ENCODE data around the gene PELO.
"Not testable (repeated sequence)": the region's sequence is repeated elsewhere in the genome, so short reads cannot be mapped to it uniquely, and the experiment has no call there.

Gene PELO

DNA sequence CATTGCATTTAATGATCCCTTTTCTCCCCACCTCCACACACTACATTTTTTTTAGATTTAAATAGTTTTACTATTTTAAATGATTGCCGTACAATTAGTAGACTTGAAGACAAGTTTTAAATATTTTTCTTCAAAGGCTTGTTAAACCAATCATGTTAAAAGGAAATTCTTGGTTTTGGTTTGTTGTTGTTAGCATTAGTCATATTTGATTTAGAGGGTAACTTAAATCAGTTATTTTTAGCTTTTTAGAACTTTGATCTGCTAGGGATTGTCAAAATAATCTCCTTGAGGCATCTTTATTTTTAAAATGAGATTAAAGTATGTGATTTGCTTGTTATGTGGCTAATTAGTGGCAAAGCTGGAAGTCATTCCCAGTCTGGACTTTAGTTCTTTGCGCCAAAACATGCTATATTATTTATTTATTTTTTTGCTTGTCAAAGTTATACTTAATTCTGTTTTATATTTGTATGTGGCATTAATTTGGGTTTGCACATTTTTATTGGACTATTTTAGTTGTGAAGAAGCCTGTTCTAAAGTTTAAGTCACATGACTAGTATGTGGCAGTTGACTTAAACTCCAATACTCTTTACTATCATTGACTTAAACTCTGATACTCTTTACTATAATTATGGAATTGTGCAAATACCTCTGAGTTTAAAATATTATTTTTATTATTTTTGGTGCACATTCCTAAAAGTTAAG is 14.7 kb downstream of the PELO start:
- no peak for DNase-seq (ENCODE audit: low spot score)

DNA sequence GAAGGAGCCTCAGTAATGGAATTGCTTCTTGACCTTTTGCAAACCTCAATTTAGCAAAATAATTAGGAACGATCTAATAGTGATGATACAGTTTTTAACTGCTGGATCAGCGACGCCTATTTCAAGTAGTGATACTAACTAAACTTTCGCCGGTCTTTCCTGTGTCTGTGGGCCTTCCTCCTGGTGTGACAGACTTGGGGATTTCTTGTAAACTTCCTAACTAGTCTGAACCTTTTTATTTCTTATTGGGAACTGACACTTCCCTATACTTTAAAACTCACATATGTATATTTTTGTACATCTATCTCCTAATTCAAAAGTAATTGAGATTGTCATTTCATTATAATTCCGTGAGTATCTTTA is 15.2 kb downstream of the PELO start:
- no peak for DNase-seq (ENCODE audit: low spot score)

DNA sequence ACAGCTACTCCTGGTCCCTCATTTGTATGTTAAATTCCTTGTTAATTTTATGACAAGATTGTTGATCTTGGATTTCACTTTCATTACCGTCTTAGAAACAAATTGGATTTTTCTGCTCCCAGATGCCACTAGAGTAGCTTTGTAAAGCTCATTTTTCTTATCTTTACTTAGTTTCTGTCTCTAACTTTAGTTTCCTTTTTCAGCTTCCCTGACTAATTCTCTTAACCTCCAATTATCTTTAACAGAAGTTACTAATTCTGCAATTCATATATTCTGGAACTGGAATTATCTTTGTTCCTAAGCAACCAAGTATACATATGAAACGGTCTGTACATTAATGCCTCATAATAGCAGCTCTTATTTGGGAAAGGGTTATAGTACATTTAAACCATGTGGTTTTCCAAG is 16.7 kb downstream of the PELO start:
- DNase-seq (ENCODE audit: low spot score), result no peak

DNA sequence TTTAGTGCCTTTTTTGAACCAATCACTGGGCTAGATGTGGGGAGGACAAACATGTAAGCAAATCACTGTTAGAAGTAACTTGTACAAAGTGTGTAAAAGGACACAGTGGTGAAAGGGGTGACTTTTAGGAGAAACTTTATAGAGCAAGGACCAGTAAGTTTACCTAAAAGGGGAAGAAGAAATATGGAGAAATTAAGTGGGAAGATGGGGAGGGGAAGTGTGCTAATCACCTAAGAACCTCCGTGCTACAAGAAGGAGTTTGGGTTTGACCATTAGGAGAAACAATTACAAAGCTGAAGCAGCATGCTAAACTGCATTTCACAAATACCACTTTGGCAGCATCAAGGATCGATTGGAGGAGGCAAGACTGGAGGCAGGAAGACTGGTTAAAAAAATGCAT is 17.3 kb downstream of the PELO start:
- DNase-seq (ENCODE audit: low spot score), result no peak

DNA sequence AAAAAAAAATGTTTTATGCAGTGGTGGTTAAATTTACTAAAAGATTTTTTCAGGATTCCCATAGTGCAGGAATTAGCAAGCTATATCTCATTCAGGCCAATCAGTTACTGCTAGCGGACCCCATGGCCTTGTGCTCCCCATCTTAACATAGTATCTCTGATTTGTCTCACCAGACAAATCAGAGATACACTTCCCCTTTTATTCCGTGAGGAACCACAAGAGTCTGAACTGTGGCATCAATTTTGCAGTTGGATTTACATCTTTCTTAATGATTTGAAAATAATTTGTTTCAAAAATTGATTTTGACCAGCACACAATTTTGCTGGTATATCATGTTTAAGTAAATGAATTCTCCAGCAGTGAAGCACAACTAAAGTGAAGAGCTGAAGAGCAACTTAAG is 17.9 kb downstream of the PELO start:
- no peak for DNase-seq (ENCODE audit: low spot score)

DNA sequence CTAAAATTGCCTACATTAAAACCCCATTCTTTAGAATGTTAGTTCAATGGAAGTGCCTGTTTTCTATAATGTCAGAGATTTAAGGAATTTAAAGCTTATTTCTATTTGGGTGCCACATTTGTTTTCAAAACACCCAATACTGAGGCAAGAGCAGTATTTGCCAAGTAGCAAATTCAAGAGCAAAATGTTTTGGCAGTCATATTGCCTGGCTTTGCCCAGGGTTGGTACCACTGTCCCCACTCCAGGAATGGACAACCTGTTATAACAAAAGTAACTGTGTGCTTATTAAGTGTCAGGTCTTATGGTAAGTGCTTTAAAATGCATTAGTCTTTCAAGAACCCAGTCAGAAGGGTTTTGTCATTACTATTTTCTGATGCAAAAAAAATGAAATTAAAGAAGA is 19.3 kb downstream of the PELO start:
- DNase-seq (ENCODE audit: low spot score), result no peak

DNA sequence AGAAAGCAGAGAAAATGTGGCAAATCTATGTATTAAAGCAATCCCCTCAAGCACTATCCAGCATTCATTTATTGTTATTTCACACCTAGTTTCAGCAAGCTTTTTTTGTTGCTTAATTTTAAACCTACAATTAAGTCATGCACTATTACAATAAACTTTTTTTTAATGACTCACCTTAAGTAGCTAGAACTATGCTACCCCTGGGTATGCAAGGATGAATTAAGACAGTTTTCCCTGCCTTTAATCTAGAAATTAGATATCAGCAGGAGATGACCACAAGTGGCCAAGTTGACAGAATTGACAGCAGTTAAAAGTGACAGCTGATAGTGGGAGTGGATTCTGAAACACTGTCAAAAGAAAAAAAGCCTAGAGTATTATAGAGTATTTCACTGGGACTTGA is 20.0 kb downstream of the PELO start:
- no peak for DNase-seq (ENCODE audit: low spot score)

DNA sequence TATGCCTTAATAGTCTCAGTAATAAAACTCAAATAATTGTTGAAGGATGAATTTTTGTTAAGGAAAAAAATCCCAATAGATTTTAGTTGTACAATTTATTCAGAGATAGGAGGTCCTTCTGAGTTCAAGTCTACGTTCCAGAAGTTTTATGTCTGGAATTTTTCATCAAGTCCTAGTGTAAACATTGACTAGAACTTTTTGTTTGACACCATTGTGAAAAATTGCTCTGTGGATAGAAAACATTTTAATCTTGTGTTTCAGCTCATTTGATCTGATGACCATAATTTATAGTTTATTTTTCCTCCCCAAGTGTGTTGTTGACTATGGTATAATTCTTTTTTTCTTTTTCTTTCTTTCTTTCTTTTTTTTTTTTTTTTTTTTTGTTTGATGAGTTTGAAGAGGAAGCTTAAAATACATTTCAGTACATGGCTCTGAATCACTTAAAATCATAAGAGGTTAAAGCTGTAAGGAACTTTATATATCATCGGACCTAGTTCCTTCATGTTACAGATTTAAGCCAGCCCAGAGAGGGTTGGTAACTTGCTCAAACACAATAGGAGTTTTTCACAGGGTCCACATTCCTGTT is 20.7 kb downstream of the PELO start:
- no peak for DNase-seq (ENCODE audit: low spot score)

DNA sequence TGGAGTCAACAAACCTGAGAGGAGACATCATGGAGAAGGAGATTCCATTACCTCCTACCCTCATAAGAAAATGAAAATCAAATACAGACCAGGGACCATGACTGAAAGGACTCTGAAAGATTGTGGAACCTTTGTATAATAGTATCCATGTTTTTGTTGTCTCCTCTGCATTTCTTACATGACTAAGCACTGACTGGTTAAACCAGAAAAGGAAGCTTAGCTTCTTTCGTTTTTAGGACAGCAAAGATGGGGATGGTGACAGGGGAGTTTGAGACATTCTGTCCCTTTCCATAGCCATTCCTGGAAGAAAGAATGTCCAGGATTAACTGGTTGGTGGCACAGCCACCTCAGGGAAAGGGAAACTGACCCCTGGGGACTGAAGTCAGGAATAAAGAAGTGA is 22.2 kb downstream of the PELO start:
- no peak for DNase-seq (ENCODE audit: low spot score)

DNA sequence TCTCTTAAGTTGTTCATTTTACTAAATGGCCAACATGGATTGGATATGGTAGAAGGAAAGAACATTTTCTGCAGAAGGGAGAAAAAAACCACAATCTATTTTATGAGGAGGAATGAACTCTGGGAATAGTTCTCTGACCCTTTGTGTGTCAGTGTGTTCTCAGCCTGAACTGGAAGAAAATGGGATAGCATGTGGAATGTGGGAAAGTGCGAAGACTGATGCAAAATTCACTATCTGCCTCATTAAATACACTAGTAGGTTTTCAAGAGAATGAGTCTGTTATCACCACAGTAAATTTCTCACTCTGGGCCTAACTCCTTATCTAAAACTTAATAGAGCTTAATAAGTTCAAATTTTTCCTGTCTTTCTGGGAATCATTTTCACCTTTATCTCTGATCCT is 22.7 kb downstream of the PELO start:
- DNase-seq (ENCODE audit: low spot score), result no peak

DNA sequence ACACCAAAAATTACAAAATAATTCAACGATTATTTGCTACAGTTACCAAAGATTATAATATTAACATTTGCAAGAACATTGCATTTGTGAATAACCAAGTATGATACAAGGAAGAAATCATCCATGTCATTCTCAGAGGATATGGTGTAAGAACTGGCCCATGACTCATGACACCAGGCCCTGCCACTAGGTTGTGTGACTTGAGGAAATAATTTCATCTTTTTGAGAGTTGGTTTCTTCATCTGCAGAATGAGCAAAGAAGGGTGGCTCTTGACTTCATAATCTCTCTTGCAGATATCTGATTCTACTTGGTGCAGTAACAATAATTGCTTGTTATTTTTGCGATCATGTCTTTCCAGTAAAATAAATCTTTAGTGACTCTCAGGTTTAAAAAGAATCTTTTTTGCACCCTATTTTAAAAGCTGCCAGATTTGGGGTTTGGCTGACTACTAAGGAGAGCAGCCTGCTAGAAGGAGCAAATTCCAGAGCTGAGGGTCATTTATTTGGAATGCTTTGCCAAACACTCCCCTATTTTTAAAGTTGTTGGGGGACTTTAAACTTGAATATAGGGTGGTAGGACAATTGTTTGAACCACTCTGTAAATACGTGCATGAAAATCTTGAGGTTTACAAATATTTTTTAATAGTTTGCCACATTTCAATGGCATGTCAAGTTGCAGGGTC is 23.5 kb downstream of the PELO start:
- no peak for DNase-seq (ENCODE audit: low spot score)

DNA sequence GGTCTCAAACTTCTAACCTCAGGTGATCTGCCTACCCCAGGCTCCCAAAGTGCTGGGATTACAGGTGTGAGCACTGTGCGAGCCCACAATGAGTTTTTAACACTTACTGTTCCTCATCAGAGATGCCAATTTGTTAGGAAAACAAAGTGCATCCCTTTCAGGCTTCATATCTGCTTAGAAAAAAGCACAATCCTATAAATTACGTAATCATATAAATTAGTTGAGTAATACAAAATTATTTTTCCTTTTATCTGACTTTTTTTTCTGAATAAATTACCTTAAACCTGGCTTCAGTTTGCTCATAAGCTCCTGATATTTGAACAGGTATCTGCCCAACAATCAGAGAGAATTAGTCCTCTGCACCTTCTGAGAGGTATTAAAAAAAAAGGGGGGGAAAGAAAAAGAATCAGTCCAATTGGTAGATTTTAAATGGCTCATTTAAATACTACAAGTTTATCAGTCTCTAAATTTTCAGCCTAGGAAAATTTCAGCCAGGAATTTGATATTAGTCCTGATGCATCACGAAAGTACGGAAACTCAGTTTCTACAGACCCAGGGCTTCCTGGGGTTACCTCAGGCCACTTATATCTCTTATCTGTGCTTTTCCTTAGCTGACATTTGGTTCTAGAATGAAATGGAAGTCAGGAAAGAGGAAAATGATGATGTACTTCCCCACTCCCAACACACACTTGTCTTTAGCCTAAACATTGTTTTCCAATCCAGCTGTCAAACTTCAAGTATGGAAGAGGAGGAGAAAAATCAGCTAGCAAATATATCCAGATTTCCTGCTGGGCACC is 26.8 kb downstream of the PELO start:
- DNase-seq (ENCODE audit: low spot score), result no peak

DNA sequence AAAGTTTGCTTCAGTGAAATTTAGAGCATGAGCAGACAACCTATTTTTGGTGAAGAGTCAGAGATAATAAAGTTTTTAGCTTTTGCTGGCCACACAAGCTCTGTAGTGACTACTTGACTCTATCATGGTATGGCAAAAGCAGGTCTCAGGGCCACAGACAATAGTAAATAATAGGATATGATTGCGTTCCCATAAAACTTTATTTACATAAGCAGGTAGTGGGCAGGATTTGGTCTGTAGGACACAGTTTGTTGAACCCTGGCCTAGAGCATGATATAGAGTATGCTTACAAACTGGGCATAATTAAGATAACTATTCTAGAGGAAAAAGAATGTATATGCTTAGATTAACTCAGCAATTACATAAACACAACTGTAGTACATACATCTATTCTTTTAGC is 30.1 kb downstream of the PELO start:
- no peak for DNase-seq (ENCODE audit: low spot score)

DNA sequence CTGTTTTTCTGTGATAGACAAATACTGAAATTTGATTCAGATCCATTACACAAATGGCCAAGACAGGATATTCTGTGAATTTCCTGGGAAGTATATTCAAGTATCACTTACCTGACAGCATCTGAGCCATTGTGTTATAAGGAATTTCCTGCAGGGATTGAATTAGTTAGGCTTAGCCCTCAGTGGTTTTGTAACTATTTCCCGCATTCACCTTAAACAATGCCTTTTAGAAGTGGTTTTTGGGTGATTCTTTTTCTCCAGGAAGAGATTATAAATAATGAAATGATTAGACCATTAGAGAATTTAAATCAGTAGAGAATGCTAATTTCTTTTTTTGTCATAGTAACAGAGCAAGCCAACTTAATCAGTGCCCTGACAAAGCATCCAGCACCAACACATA is 30.6 kb downstream of the PELO start:
- DNase-seq (ENCODE audit: low spot score), result no peak

DNA sequence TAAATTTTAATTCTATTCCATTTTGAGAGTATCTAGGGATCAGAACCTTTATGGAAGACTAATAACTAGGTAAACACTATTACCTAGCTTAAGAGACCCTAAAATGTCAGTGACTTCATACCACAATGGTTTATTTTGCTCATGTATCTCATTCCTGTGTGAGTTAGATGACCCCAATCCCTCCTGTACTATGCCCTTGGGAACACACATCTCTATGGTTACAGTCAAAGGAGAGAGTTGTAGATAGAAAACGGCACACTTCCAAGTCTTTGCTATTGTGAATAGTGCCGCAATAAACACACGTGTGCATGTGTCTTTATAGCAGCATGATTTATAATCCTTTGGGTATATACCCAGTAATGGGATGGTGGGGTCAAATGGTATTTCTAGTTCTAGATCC is 31.1 kb downstream of the PELO start:
- not testable (repeated sequence) for DNase-seq (ENCODE audit: low spot score)

DNA sequence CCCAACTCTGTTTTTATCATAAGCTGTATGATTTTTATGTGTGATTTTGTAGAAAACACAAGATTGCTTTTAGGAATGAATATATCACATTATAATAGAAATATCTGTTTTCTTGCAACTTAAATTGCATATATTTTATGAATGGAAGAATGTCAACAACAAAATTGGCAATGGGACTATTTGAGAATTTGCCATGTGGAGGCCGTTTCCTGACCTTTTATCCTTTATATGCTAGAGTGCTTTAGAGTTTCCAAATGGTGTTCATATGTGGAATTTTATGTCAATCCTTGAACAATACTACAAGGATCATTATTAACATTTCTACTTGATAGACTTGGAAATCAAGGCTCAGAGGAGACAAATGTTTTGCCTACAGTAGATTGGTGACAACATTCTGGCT is 34.2 kb downstream of the PELO start:
- no peak for DNase-seq (ENCODE audit: low spot score)

DNA sequence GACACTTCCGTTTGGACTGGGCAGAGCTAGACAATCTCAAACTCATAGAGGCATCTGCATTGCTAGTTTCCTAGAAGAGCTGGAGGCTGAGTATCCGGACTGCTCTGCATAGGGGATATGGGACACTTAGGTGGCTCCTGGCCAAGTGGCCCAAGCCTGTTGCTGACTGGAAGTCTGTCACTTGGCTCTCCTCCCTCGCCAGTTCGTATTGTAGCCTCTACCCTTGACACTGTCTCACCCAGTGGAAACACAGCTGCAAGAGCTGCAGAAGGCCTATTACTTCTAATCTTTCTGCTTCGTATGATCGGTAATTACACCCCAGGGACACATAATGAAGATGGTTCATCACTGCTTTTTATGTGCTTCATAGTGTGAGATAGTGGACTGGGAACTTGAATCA is 34.7 kb downstream of the PELO start:
- DNase-seq (ENCODE audit: low spot score), result no peak

DNA sequence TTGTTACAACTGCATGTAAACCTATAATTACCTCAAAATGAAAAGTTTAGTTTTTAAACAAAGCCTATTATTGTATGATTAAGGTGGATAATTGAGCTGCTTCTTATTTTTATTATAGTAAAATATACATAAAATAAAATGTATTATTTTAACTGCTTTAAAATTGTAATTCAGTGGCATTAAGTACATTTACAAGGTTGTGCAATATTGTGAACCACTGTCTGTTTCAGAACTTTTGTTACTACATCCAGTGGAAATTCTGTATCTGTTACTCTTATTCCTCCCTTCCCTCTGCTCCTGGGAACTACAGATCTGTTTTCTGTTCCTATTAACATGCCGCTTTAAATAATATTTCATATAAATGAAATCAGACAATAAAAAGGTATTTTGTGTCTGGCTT is 37.1 kb downstream of the PELO start:
- no peak for DNase-seq (ENCODE audit: low spot score)

DNA sequence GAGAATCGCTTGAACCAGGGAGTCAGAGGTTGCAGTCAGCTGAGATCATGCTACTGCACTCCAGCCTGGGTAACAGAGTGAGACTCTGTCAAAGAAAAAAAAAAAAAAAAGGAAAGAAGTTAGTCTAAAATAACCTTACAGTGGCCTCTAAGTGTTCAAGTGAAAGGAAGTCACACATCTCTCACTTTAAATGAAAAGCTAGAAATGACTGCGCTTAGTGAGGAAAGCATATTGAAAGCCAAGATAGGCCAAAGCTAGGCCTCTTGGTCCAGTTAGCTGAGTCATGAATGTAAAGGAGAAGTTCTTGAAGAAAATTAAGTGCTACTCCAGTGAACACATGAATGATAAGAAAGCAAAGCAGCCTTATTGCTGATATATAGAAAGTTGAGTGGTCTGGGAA is 38.1 kb downstream of the PELO start:
- DNase-seq (ENCODE audit: low spot score), result no peak

DNA sequence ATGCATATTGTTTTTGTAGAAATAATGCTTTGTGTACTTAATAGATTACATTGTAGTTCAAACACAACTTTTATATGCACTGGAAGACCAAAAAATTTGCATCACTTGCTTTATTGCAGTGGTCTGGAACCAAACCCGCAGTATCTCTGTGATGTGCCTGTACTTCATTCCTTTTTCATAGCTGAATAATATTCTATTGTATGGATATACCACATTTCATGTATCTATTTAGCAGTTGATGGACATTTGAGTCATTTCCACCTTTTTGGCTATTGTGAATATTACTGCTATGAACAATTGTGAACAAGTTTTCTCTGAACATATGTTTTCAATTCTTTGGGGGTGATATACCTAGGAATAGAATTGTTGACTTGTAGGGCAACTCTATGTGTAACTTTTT is 40.1 kb downstream of the PELO start:
- no peak for DNase-seq (ENCODE audit: low spot score)

DNA sequence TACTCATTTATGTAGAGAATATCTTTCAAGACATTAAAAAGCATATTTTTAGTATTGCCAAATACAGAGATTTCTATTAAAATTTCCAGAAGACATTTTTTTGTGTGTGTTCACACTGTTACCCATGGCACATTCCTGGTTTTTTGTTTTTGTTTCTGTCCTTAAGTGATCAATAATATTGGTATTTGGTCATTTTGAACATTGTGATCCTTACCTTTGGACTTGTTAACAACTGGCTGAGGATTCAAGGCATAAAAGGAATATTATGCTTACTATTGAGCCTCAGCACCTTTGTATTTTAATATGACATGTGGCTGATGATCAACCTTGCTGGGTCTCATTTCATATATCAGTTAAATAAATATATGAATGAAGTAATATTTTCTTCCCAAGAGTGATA is 41.9 kb downstream of the PELO start:
- DNase-seq (ENCODE audit: low spot score), result no peak

DNA sequence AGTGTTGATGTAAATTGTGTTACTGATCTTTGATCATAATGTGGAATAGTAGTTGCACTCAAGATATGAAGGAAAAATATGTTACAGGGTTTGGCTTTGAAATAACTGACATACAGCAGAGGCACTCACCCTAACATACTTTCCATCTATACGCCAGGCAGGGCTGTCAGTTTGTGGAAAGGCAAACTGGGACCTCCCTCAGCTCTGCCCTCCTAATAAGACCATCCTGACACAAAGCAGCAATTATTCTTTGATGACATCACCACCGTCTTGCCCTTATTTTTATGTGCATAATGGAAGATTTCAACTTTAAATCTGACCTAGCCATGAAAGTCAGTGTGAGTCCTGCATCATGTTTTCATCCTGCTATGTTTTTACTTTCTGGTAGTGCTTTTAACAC is 42.9 kb downstream of the PELO start:
- no peak for DNase-seq (ENCODE audit: low spot score)

Data from AG08396 (cell line).